K562 (cell line): ENCODE measurements around the gene RDH11. TPM values are rescaled to one million over a fixed set of nuclear protein-coding genes. Genes with fewer than 3 reads are reported as not detected.

ENCODE experiments used
- ARID1B ChIP-seq: fragments of 450-650 bp; IDR thresholded peaks from 2 replicates; pipeline ENCODE4 v1.6.1; 2016; ENCODE audit warnings: antibody characterized with exemption, mild to moderate bottlenecking, inconsistent platforms
- CEBPG ChIP-seq, 3 experiments: fragments of 200-800 bp in 1 of 3; sonication (Bioruptor generic) in 1 of 3; sonication (generic) in 1 of 3; formaldehyde crosslinking in 1 of 3; IDR thresholded peaks in 2 of 3; conservative IDR thresholded peaks in 1 of 3; 2 replicates each; pipeline versions ENCODE4 v1.6.1 to v1.8.0; 2016 to 2022; ENCODE audit warnings: missing compliant biosample characterization in 2 of 3, missing genetic modification characterization in 2 of 3, mild to moderate bottlenecking in 1 of 3, missing genetic modification reagents in 1 of 3
- KAT8 ChIP-seq: fragments of 450-650 bp; IDR thresholded peaks from 2 replicates; pipeline ENCODE4 v1.6.1; 2016; ENCODE audit warnings: low read depth, mild to moderate bottlenecking
- PCBP2 ChIP-seq: fragments of 200-400 bp; formaldehyde crosslinking; IDR thresholded peaks from 2 replicates; pipeline ENCODE4 v1.6.1; 2018; ENCODE audit warnings: low read length, low read depth, mild to moderate bottlenecking, moderate library complexity; ENCODE audit not compliant: poor library complexity, severe bottlenecking
- PHF8 ChIP-seq: fragments of 200-600 bp; sonication (generic); IDR thresholded peaks from 2 replicates; pipeline ENCODE4 v1.6.1; 2012; ENCODE audit warnings: mixed run types, mild to moderate bottlenecking, inconsistent platforms, low read length, moderate library complexity, borderline replicate concordance
- POLR2B ChIP-seq: fragments of 450-650 bp; IDR thresholded peaks from 2 replicates; pipeline ENCODE4 v1.6.1; 2018; ENCODE audit warnings: low read depth; ENCODE audit not compliant: partially characterized antibody
- PRDM10 ChIP-seq: fragments of 450-650 bp; IDR thresholded peaks from 2 replicates; pipeline ENCODE4 v1.6.1; 2018; ENCODE audit not compliant: partially characterized antibody
- RBFOX2 ChIP-seq: fragments of 200-400 bp; formaldehyde crosslinking; IDR thresholded peaks from 2 replicates; pipeline ENCODE4 v1.6.1; 2017; ENCODE audit warnings: low read depth, mild to moderate bottlenecking, low read length, moderate library complexity
- TBP ChIP-seq: optimal IDR thresholded peaks from 2 replicates; pipeline ENCODE3; 2011; ENCODE audit warnings: low read depth, low read length, improper control_type of control experiment
- YY1 ChIP-seq, 3 experiments: IDR thresholded peaks; 2 replicates each; pipeline ENCODE4 v1.6.1; 2011; ENCODE audit warnings: low read length in 2 of 3, mild to moderate bottlenecking in 2 of 3, moderate library complexity in 2 of 3, borderline replicate concordance in 1 of 3, control low read depth in 1 of 3, low read depth in 1 of 3; ENCODE audit not compliant: insufficient read depth in 3 of 3, insufficient replicate concordance in 2 of 3, control insufficient read depth in 1 of 3, insufficient read length in 1 of 3; ENCODE audit errors: extremely low read depth in 1 of 3
- ZBTB8A ChIP-seq: fragments of 450-650 bp; IDR thresholded peaks from 2 replicates; pipeline ENCODE4 v1.6.1; 2018; ENCODE audit warnings: mild to moderate bottlenecking, moderate library complexity; ENCODE audit not compliant: partially characterized antibody
- ZZZ3 ChIP-seq: fragments of 450-650 bp; IDR thresholded peaks from 2 replicates; pipeline ENCODE4 v1.6.1; 2016; ENCODE audit warnings: antibody characterized with exemption, mild to moderate bottlenecking, moderate library complexity
- polyA plus RNA-seq, 8 experiments: library from polyadenylated mRNA; depleted of rRNA in 4 of 8; stranded (reverse) in 5 of 8; unstranded in 3 of 8; fragments of >200 nt; fragmentation: Nextera tagmentation in 2 of 8; fragmentation: Illumina TruSeq in 1 of 8; extraction: Ambion mirVana in 2 of 8; extraction: Trizol in 1 of 8; gene quantifications; 2 replicates each; pipeline versions ENCODE4 v1.2.1 to v1.2.3, GENCODE V29; 2011 to 2014; ENCODE audit warnings: inconsistent platforms in 1 of 8, missing spikeins in 1 of 8
- total RNA-seq, 7 experiments: library from RNA; depleted of rRNA in 6 of 7; stranded (reverse); fragments of >200 nt in 6 of 7; fragmentation: Illumina TruSeq in 2 of 7; extraction: Trizol in 2 of 7; gene quantifications; 2 replicates each; pipeline versions ENCODE4 v1.2.1 to v1.2.3, GENCODE V29; 2011 to 2021; ENCODE audit warnings: low replicate concordance in 1 of 7

RDH11 gene
- total and polyA plus RNA-seq, 9 of the 15 experiments (the other 6 are each of a cell fraction or from before 2014, with no cell fraction given) = 50.6 to 172 (median 70.5) TPM

- TF ChIP-seq YY1 (IDR thresholded peaks at IDR 0.05; ENCODE audit: borderline replicate concordance in 1 of 3, control insufficient read depth in 1 of 3, extremely low read depth in 1 of 3, insufficient read depth in 3 of 3, insufficient read length in 1 of 3, insufficient replicate concordance in 2 of 3, low read depth in 1 of 3, low read length in 2 of 3) (peak; percentile 38 to 87 (median 75)), ZZZ3 (no peak), KAT8 (no peak), PRDM10 (peak; percentile 58), TBP (peak; percentile 73), PHF8 (peak; percentile 74; the same call in 1 of the 2 replicates), PCBP2 (no peak), CEBPG (CRISPR knock-in tag; IDR thresholded peaks at IDR 0.05) (peak; percentile 90), CEBPG (tag; conservative IDR thresholded peaks at IDR 0.05 in 1 of 2, IDR thresholded peaks at IDR 0.05 in 1 of 2) (peak; percentile 76 to 83), POLR2B (peak; percentile 76), ZBTB8A (no peak), RBFOX2 (peak; percentile 84), ARID1B (no peak)
Observed at GRCh38 chr14:67695394-67695949, at the start of gene RDH11 (continued).
